Colonic mucosa (tissue), 4 donors: ENCODE measurements around the gene KDR. TPM values are rescaled to one million over a fixed set of nuclear protein-coding genes. Genes with fewer than 3 reads are reported as not detected.

Experiments
- DNase-seq: peaks from one replicate; pipeline ENCODE4 v3.0.0-alpha.2; 2020
- H3K27ac ChIP-seq: fragments of 200-600 bp; one replicate; pipeline ENCODE4 v1.8.0; 2021
- H3K27me3 ChIP-seq: fragments of 200-600 bp; one replicate; pipeline ENCODE4 v1.8.0; 2021
- H3K36me3 ChIP-seq: fragments of 200-600 bp; one replicate; pipeline ENCODE4 v1.8.0; 2021
- H3K4me1 ChIP-seq: fragments of 200-600 bp; one replicate; pipeline ENCODE4 v1.8.0; 2021; ENCODE audit warnings: mild to moderate bottlenecking
- H3K4me3 ChIP-seq: fragments of 200-600 bp; one replicate; pipeline ENCODE4 v1.8.0; 2021
- H3K9ac ChIP-seq, 2 donors: one replicate each; pipeline ENCODE4 v1.7.0; 2013; ENCODE audit warnings: control low read depth in 2 of 2, low read depth in 2 of 2, low read length in 2 of 2
- H3K9me3 ChIP-seq: fragments of 200-600 bp; one replicate; pipeline ENCODE4 v1.8.0; 2021
- intact Hi-C: fragments of 100-400 bp; cut with DNase I; formaldehyde crosslinking; loops from one replicate; pipeline ENCODE4 v1.14.1; 2022
- total RNA-seq, 2 donors: library from RNA; stranded (reverse); fragmentation: NEBNext Ultra II Directional in 1 of 2; extraction: Animal tissue kit (Norgen Biotek cat#: 25700) in 1 of 2; gene quantifications; one replicate each; pipeline ENCODE4 v1.2.1, GENCODE V29; 2021
- TF ChIP-seq, protein P1 (sequence below): fragments of 200-600 bp; IDR thresholded peaks from one replicate; pipeline ENCODE4 v1.8.0; 2022; ENCODE audit warnings: antibody characterized with exemption, mild to moderate bottlenecking
- donor health status: healthy.
- donor health status: DM: no; HTN: no; CAD: no.
- donor health status: DM: no; HTN: no; CAD: no.

Gene KDR
- total RNA-seq, 2 donors from 2014 or later, result 3.4 to 6.5 TPM

- H3K9ac ChIP-seq, result no peak overlapping the region
- H3K4me3 ChIP-seq, result no peak overlapping the region
- no peaks in the 10 kb centered on the region for H3K36me3 ChIP-seq
- H3K9me3 ChIP-seq, result no peaks in the 10 kb centered on the region
- H3K4me1 ChIP-seq, result no peaks in the 10 kb centered on the region
- no peaks in the 10 kb centered on the region for H3K27me3 ChIP-seq
- no peak overlapping the region for H3K27ac ChIP-seq
- DNase-seq, result no peak
- intact Hi-C loops, result no loop called here
- TF ChIP-seq, protein P1, sequence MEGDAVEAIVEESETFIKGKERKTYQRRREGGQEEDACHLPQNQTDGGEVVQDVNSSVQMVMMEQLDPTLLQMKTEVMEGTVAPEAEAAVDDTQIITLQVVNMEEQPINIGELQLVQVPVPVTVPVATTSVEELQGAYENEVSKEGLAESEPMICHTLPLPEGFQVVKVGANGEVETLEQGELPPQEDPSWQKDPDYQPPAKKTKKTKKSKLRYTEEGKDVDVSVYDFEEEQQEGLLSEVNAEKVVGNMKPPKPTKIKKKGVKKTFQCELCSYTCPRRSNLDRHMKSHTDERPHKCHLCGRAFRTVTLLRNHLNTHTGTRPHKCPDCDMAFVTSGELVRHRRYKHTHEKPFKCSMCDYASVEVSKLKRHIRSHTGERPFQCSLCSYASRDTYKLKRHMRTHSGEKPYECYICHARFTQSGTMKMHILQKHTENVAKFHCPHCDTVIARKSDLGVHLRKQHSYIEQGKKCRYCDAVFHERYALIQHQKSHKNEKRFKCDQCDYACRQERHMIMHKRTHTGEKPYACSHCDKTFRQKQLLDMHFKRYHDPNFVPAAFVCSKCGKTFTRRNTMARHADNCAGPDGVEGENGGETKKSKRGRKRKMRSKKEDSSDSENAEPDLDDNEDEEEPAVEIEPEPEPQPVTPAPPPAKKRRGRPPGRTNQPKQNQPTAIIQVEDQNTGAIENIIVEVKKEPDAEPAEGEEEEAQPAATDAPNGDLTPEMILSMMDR, result no peak
Measured at GRCh38 chr4:55087913-55088260, 37.5 kb downstream of the KDR start.

GRCh38 chr4:55087009-55087912 lies 38.1 kb downstream of the KDR start:
- intact Hi-C loops, result no loop called here
- Histone ChIP-seq H3K36me3 (no peaks in the 10 kb centered on the region), H3K27me3 (no peaks in the 10 kb centered on the region), H3K4me3 (no peak overlapping the region), H3K9me3 (no peaks in the 10 kb centered on the region), H3K9ac (no peak overlapping the region), H3K4me1 (no peaks in the 10 kb centered on the region), H3K27ac (no peak overlapping the region)
- TF ChIP-seq, protein P1, result no peak
- DNase-seq, result no peak

GRCh38 chr4:55086578-55086977 lies 38.8 kb downstream of the KDR start:
- Histone ChIP-seq H3K9me3 (no peaks in the 10 kb centered on the region), H3K36me3 (no peaks in the 10 kb centered on the region), H3K9ac (no peak overlapping the region), H3K4me3 (no peak overlapping the region), H3K27me3 (no peaks in the 10 kb centered on the region), H3K4me1 (no peaks in the 10 kb centered on the region), H3K27ac (no peak overlapping the region)
- TF ChIP-seq, protein P1, result no peak
- DNase-seq, result no peak
- intact Hi-C loops, result no loop called here

- no peak overlapping the region for H3K27ac ChIP-seq
- no peaks in the 10 kb centered on the region for H3K27me3 ChIP-seq
- no peaks in the 10 kb centered on the region for H3K4me1 ChIP-seq
- no peak for DNase-seq
- H3K9me3 ChIP-seq, result no peaks in the 10 kb centered on the region
- no peaks in the 10 kb centered on the region for H3K36me3 ChIP-seq
- no peak overlapping the region for H3K4me3 ChIP-seq
- TF ChIP-seq, protein P1, result no peak
- H3K9ac ChIP-seq, result no peak overlapping the region
- intact Hi-C loops, result no loop called here
Measured at GRCh38 chr4:55083735-55084134, 41.7 kb downstream of the KDR start.

GRCh38 chr4:55082756-55083155 lies 42.6 kb downstream of the KDR start:
- Histone ChIP-seq H3K4me3 (no peak overlapping the region), H3K36me3 (no peaks in the 10 kb centered on the region), H3K27me3 (no peaks in the 10 kb centered on the region), H3K27ac (no peak overlapping the region), H3K4me1 (no peaks in the 10 kb centered on the region), H3K9ac (no peak overlapping the region), H3K9me3 (no peaks in the 10 kb centered on the region)
- intact Hi-C loops, result no loop called here
- no peak for DNase-seq
- TF ChIP-seq, protein P1, result no peak
